Astrocyte (in vitro differentiated cells and primary cell): Measurements from ENCODE around the gene FRMD4A.

Experiments
- CTCF ChIP-seq: IDR thresholded peaks from 2 replicates; pipeline ENCODE4 v1.5.1; 2011; ENCODE audit warnings: low read depth, mild to moderate bottlenecking, inconsistent platforms, low read length, moderate library complexity; ENCODE audit not compliant: insufficient read depth
- EZH2 ChIP-seq: IDR thresholded peaks from 2 replicates; pipeline ENCODE4 v1.6.1; 2012; ENCODE audit warnings: mild to moderate bottlenecking, low read length, inconsistent platforms; ENCODE audit not compliant: insufficient read depth

- TF ChIP-seq CTCF: no peak
- TF ChIP-seq EZH2: no peak
These were observed 517.2 kb downstream of the FRMD4A start for GRCh38 chr10:13813550-13813949.
